Fibroblast of upper back skin (primary cell): ENCODE results near the gene EPM2A.
"Not testable (repeated sequence)": the region's sequence is repeated elsewhere in the genome, so short reads cannot be mapped to it uniquely, and the experiment has no call there.

Experiments used
- DNase-seq: peaks from one replicate; pipeline ENCODE4 v3.0.0-alpha.2; 2013

EPM2A gene

DNA sequence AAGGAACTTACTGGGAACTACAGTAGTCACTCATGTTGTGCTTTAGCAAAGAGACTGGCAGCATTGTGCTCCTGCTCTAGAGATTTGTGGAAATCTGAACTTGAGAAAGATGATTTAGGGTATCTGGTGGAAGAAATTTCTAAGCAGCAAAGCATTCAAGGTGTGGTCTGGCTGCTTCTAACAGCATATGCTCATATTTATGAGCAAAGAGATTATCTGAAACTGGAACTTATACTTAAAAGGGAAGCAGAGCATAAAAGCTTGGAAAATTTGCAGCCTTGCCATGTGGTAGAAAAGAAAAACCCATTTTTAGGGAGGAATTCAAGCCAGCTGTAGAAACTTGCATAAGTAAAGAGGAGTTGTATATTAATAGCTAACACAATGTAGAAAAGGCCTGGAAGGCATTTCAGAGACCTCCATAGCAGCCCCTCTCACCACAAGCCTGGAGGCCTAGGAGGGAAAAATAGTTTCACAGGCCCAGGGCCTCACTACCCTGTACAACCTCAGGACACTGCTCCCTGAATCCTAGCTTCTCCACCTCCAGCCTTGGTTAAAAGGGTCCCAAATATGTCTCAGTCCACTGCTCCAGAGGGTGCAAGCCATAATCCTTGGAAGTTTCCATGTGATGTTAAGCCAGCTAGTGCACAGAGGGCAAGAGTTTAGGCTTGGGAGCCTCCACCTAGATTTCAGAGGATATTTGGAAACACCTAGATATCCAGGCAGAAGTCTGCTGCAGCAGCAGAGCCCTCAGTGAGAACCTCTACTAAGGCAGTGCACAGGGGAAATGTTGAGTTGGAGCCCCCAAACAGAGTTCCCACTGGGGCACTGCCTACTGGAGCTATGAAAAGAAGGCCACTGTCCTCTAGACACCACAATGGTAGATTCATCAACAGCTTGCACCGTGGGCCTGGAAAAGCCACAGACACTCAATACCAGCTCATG, 6.6 kb downstream of the EPM2A start:
- DNase-seq: no peak

DNA sequence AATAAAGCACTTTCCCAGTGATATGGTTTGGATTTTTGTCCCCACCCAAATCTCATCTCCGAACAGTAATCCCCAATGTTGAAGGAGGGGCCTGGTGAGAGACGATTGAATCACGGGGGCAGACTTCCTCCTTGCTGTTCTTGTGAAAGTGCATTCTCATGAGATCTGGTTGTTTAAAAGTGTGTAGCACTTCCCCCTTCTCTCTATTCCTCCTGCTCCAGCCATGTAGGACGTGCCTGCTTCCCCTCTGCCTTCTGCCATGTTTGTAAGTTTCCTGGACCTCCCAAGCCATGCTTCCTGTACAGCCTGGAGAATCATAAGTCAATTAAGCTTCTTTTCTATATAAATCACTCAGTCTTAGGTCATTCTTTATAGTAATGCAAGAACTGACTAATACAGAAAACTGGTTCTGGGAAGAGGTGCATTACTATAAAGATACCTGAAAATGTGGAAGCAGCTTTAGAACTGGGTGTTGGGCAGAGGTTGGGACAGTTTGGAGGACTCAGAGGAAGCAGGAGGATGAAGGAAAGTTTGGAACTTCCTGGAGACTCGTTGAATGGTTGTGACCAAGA, 7.4 kb downstream of the EPM2A start:
- no peak for DNase-seq

DNA sequence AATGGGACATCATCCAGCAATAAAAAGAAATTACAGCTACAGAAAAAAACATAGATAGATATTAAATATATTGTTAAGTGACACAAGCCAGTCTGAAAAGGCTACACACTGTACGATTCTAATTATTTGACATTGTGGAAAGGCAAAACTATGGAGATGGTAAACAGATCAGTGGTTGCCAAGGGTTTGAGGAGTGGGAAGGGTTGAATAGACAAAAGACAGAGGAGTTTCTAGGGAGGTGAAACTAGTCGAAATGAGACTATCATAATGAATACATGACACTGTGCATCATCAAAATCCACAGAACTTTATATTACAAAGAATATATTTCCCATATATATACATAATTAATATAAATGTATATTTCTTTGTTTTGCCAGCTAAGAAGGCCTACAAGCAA, 9.8 kb downstream of the EPM2A start:
- DNase-seq: no peak

DNA sequence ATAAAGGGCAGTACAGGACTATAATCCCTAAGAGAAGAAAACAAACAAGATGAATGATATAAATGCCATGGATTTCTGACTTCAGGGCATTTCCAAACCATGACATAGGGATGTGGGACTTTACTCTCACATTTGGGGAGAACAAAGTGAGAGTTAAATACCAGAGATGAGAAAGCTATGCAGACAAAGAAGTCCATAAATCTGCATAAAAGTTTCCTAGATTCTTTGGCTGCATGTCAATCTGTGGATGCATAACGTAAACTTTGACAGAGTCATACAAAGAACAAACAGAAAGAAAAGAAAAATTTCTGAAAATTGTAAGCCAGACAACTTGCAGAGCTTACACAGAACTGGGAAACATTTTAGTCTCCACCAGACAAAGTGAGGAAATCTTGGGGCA, 11.7 kb downstream of the EPM2A start:
- DNase-seq: no peak

DNA sequence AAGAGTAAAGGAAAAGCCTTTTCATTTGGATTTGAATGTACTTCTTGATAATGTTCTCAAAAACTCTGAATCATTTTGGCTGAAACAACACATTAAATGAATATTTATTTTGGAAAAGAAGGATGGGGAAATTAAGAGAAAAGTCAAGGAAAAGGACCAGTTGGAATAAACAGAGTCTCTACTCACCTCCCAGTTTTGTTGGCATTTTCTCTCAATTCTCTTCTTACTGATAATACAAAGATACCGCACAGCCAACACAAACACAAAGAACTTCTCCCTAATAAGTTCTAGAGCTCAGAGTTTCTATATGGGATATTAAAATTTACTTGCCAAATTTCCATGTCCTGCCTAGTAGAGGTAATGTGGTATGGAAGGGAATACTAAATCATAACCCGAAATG, 13.1 kb downstream of the EPM2A start:
- no peak for DNase-seq

DNA sequence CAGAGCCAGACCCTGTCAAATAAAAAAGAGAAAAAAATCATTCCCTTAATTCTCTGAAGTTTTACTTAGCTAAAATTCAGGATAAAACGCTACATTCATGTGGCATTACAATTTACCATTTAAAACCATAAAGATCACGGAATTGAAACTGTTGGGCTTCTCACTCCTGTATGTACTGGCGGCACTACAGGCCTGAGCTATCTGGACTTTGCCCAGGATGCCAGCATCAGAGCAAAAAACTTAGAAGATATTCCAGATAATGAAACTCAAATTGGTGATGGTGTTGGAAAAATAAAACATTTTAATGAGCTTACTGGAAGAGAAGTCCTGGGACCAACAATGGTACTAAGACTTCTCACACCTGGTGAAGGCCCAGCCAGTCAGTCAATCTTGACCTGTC, 14.2 kb downstream of the EPM2A start:
- DNase-seq: no peak

DNA sequence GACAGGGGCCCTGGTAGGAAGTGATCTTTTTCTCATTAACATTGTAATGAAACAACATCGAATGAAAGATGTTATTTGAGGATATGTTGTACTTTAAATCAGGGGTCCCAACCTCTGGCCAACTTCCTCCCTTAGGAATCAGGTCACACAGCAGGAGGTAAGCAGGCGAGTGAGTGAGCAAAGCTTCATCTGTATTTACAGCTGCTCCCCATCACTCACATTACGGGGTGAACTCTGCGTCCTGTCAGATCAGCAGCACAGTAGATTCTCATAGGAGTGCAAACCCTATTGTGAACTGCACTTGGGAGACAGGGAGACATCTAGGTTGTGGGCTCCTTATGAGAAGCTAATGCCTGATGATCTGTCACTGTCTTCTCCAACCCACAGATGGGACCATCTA, 19.9 kb downstream of the EPM2A start:
- DNase-seq: no peak

DNA sequence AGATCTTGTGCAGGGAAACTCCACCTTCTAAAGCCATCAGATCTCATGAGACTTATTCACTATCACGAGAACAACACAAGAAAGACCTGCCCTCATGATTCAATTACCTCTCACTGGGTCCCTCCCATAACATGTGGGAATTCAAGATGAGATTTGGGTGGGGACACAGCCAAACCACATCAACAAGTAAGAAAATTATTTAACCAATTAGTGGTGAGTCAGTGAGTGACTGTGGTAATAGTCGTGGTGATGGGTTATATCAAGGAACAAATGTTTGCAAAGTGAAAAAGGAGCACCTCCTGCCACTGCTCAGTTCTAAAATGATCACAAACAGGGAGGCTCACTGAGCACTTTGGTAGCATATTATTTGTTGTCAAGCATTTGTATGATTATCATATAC, 20.6 kb downstream of the EPM2A start:
- no peak for DNase-seq

DNA sequence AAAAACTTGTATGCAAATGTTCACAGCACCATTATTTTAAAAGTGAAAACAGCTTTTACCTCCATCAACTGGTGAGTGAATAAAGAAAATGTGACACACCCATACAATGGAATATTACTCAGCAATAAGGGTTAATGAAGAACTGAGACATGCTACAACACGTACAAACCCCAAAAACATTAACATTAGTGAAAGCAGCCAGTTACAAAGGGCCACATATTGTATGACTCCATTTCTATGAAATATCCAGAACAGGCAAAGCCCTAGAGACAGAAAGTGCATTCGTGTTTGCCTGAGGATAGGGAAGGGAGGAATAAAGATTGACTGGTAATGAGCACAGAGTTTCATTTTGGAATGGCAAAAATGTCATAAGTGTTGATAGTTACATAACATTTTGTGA, 21.5 kb downstream of the EPM2A start:
- DNase-seq: no peak

DNA sequence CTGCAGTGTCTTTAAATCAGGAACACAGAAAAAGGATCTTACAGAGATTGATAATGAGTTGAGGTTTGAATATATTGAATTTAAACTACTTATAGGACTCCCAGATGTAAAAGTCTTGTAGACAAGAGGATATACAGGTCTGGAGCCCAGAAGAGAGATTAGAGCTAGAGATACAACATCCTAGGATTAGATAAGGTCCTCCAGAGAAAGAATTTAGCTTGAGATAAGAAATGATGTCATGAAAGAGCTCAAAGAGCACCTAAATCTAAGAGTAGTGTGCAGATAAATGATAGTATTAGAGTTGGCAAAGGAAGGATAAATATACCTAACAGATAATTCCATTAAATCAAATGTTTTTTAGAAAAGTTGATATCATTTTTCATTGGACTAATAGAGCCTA, 23.9 kb downstream of the EPM2A start:
- DNase-seq: no peak

DNA sequence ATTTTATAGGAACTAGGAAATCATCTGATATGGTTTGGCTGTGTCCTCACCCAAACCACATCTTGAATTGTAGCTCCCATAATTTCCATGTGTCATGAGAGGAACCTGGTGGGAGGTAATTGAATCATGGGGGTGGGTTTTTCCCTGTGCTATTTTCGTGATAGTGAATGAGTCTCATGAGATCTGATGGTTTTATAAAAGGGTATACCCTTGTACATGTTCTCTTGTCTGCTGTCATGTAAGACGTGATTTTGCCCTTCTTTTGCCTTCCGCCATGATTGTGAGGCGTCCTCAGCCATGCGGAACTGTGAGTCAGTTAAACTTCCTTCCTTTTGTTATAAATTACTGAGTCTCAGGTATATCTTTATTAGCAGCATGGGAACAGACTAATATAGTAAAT, 27.9 kb downstream of the EPM2A start:
- peak; percentile 6 for DNase-seq

DNA sequence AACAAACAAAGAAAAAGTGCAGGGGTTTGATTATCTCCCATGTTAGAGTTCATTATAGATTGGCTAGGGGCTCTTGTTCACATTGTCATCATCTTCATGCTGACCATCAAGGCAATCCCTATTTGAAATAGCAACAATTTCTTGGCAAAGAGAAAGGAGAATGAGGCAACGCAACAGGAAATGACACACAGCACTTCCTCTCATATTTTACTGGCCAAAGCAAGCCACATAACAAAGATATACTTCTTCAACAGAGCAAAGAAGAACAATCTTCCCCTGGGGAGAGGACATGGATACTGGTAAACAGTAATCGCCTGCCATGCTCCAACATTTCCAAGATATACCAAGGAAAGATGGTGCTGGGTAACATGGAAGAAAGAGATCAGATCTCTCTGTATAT, 29.8 kb downstream of the EPM2A start:
- DNase-seq: peak; percentile 50

DNA sequence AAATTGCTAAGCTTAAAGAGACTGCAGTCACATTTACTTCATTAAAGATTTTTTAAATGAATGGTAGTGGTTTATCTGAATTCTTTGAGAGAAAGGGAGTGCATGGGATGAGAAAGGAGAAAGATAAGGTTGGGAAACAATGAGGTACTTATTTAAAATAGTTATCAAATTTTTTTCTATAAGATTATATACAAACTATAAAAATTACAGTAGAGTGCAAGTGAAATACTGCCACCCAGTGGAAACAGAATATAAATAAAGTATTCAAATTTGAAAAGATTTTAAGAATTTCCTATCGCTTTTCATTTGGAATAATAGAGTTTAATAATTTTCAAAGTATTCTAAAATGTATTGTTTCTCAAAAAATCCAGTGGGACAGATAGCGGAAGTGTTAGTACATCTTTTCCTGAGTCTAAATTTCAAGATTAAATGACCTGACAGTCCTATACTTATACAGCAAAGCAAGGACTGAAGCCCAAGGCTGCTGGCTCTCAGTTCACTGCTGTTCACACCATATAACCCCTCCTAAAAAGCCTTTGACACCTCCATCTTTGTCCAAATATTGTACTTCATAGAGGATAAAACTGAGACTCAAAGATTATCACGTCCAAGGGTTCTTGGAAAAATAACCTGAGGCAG, 31.1 kb downstream of the EPM2A start:
- peak; percentile 14 for DNase-seq

DNA sequence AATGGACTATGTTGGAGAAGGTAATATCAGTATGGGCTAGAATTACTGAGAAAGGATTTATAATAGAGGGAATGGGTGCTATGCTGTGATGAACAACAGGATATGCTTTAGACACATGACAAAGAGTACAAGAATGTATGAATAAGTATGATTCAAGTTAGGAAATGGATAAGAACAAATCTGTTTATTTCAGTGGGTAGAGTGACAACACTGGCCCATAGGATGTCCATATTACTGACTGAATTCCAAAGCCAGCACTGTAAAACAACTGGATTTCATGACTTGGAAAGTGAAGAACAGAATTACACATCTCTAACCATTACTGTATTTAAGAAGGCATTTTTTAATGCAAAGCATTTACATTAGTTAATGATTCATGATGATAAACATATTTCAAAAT, 35.9 kb downstream of the EPM2A start:
- peak; percentile 73 for DNase-seq

DNA sequence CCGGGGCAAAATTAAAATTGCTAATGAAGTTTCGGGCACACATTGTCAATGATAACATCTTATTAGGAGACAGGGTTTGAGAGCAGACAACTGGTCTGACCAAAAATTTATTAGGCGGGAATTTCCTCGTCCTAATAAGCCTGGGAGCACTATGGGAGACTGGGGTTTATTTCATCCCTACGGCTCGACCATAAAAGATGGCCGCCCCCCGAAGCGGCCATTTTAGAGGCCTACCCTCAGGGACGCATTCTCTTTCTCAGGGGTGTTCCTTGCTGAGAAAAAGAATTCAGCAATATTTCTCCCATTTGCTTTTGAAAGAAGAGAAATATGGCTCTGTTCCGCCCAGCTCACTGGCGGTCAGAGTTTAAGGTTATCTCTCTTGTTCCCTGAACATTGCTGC, 37.9 kb downstream of the EPM2A start:
- DNase-seq: not testable (repeated sequence)

DNA sequence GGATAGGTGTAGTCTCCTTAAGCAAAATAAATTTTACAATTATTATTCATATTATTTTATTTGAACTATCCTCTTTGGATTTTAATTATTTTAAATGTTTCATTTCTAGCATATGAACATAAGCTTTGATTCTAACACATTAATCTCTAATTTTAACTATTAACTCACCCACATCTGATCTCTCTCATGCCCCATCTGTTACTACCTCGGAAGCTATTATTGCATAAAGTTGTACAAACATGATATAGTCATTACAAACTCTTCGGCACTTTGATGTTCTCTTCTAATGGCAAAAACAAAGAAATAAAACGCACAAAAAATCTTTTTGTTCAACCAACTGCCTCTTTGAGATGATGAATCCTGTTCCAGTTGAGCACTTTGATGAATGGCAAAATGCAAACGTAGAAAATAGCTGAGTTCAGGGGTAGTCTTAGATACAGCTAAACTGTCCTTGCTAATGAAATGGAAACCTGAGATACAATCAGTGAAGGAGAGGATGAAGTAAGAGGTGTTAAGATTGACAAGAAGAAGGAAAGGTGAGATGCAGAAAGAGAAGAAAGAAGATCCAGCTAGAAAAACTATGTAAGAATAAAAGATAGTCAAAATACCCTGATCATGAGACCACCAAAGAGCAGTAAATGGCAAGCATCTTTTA, 41.1 kb downstream of the EPM2A start:
- no peak for DNase-seq

DNA sequence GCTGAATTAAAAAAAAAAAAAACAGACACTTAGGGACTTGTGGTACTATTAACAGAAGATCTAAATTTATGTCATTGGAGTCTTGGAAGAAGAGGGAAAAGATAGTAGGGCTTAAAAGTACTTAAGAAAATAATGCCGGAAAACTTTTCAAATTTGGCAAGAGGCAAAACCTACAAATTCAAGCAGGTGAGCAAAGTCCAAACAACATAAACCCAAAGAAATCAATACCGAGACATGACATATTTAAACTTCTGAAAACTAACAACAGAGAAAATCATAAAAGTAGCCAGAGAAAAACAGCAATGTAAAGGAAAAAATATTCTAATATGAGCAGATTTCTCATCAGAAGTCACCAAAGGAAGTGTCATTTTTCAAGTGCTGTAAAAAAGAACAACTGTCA, 44.4 kb downstream of the EPM2A start:
- DNase-seq: no peak

DNA sequence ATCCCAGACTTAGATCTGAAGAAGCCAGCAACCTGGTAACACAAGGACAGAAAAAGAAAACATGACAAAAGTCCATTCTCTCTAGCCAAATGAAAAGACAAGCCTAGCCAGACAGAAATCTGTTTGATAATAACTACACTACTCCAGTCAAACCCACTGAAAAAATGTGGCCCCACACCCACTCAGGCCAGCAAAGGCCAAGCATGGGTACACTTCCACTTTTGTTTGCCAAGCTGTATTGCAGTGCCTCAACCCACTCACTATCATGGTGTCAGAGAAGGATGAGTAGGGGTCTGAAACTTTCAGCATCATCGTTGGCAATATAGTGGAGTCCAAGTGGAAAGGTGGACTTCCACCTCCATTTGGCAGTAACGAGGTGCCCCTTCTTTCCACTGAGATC, 45.8 kb downstream of the EPM2A start:
- DNase-seq: no peak

DNA sequence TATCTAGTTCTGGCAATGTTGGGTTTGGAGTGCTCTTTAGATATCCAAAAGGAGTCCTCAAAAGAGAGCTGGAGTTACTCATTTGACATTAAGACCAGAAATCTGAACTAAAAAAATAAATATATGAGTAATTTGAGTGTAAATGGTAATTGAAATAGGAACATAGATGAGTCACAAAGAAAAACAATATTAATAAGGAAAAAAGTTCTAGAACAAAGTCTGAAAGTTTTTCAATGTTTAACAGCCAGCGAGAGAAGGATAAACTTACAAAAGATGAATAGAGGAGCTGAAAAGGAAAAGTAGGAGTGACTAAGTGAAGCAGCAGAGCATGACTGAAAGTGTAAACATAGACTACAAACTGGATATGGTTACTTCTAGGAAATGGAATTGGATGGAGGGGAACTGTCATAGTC, 46.8 kb downstream of the EPM2A start:
- DNase-seq: no peak

DNA sequence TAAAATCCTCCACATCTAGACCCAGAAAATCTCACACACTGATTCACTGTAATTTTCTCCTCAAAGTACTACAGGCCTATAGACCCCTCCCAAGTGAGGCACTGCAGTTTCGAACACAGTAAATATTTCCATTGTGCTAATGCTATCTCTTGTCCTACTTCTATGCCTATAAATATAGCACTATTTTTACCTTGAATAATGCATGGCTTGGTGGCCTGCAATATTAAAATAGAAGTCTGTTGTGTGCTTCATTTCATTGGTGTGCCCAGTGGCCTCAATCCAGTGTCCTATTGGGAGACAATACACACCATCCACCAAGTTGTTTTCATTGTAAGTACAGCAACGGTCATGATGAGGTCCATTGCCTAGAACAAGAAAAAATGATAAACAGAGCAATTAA, 49.4 kb downstream of the EPM2A start:
- no peak for DNase-seq

DNA sequence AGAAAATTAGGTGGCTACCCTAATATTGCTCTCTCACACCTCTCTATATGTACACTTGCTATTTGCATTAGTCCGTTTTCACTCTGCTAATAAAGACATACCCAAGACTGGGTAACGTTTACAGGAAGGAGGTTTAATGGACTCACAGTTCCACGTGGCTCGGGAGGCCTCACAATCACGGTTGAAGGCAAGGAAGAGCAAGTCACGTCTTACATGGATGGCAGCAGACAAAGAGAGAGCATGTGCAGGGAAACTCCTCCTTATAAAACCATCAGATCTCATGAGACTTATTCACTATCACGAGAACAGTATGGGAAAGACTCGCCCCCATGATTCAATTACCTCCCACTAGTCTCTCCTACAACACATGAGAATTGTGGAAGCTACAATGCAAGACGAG, 53.4 kb downstream of the EPM2A start:
- DNase-seq: no peak

DNA sequence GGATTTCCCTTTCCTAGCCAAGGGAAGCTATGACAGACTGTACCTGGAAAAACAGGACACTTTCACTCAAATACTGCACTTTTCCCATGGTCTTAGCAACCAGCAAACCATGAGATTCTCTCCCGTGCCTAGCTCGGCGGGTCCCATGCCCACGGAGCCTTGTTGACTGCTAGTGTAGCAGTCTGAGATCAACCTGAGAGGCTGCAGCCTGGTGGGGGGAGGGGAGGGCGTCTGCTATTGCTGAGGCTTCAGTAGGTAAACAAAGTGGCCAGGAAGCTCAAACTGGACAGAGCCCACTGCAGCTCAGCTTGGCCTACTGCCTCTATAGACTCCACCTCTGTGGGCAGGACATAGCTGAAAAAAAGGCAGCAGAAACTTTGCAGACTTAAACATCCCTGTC, 61.8 kb downstream of the EPM2A start:
- DNase-seq: no peak

DNA sequence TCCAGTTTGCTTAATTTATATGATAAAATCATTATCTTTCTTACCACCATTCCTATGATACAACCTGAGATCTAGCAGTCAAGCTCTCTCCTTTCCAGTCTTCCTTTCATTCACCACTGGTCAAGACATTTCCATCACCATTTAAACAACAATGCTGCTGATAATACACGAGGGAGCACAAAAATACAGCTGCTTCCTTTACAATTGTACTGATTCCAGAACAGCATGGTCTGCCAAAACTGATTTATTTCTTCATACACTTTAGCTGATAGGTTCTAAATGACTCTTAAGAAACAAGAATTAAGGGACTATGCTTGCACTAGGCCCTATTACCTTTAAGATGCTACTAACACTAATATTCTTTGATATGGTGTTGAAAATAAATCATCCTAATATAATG, 65.0 kb downstream of the EPM2A start:
- no peak for DNase-seq

DNA sequence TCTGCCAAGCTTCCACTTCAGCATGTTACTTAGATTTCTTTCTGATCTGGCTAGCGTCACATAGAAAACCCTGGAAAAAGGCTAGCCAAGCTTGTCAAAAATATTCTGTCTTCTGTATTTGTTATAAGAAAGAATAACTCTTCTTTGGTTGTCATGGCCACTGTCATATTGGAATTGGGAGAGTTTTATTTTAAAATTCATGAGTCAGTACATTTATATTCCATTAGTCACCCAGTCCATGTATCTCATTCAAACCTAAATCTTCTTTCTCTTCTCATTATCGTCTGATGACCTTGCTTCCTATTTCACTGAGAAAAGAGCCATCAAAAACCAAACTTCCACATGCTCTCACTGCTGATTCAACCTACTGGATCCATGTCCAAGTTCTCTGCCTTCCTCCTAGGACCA, 65.7 kb downstream of the EPM2A start:
- DNase-seq: peak; percentile 83
